ENCODE results near the gene PTGDS.
A peak's percentile ranks its signal among the peaks of the same experiment; 100 is the strongest.

PTGDS gene

GRCh38 chr9:137026828-137027227 is 49.5 kb downstream of the PTGDS start:
- DNase-seq: no peak

- no peak for DNase-seq
These were observed 50.3 kb downstream of the PTGDS start, which contains the start of gene ABCA2 for GRCh38 chr9:137027369-137028262. TSS of gene ABCA2 (minus strand) at chr9:137028237. CDS start at chr9:137028140, 97 bp downstream.

- DNase-seq: peak; percentile 64
These were observed 51.2 kb downstream of the PTGDS start for GRCh38 chr9:137028263-137029057.

- peak; percentile 70 for DNase-seq
These were observed 52.0 kb downstream of the PTGDS start for GRCh38 chr9:137029058-137029936.

GRCh38 chr9:137030006-137030405 is 52.7 kb downstream of the PTGDS start:
- DNase-seq: no peak

GRCh38 chr9:137030538-137031527 is 53.5 kb downstream of the PTGDS start:
- DNase-seq: peak; percentile 25
